22Rv1 (cell line): ENCODE data around the gene CAMTA1.

Source experiments
- H3K27ac ChIP-seq: fragments of 450-650 bp; 2 replicates; pipeline ENCODE4 v1.5.1; 2017
- CTCF ChIP-seq: fragments of 450-650 bp; IDR thresholded peaks from 2 replicates; pipeline ENCODE4 v1.5.1; 2017; ENCODE audit warnings: mild to moderate bottlenecking
- ZFX ChIP-seq: fragments of 450-650 bp; IDR thresholded peaks from 2 replicates; pipeline ENCODE4 v1.6.1; 2017; ENCODE audit warnings: antibody characterized with exemption, borderline replicate concordance

The CAMTA1 gene

GRCh38 chr1:7639435-7640131, 854.3 kb downstream of the CAMTA1 start:
- TF ChIP-seq ZFX = no peak
- no peak for TF ChIP-seq CTCF
- no peak overlapping the region for H3K27ac ChIP-seq

GRCh38 chr1:7640350-7640749, 855.1 kb downstream of the CAMTA1 start:
- TF ChIP-seq CTCF (no peak), ZFX (no peak)
- H3K27ac ChIP-seq = no peak overlapping the region

GRCh38 chr1:7640920-7641585, 855.8 kb downstream of the CAMTA1 start:
- no peak overlapping the region for H3K27ac ChIP-seq
- TF ChIP-seq ZFX = no peak
- no peak for TF ChIP-seq CTCF

- no peak for TF ChIP-seq ZFX
- no peak for TF ChIP-seq CTCF
- no peak overlapping the region for H3K27ac ChIP-seq
Measured at GRCh38 chr1:7641587-7642417, 856.5 kb downstream of the CAMTA1 start.

- TF ChIP-seq CTCF (no peak), ZFX (no peak)
- H3K27ac ChIP-seq = no peak overlapping the region
Measured at GRCh38 chr1:7642418-7642704, 857.1 kb downstream of the CAMTA1 start.

- TF ChIP-seq ZFX (no peak), CTCF (no peak)
- H3K27ac ChIP-seq = no peak overlapping the region
Measured at GRCh38 chr1:7642781-7643529, 857.7 kb downstream of the CAMTA1 start.
